Suppressor macrophage (primary cell): ENCODE results near the gene MYO3B.
"Not testable (repeated sequence)": the region's sequence is repeated elsewhere in the genome, so short reads cannot be mapped to it uniquely, and the experiment has no call there.

ENCODE experiments used
- DNase-seq, 4 experiments: peaks; one replicate each; pipeline ENCODE4 v3.0.0-alpha.2; 2020 to 2022

The MYO3B gene

DNA sequence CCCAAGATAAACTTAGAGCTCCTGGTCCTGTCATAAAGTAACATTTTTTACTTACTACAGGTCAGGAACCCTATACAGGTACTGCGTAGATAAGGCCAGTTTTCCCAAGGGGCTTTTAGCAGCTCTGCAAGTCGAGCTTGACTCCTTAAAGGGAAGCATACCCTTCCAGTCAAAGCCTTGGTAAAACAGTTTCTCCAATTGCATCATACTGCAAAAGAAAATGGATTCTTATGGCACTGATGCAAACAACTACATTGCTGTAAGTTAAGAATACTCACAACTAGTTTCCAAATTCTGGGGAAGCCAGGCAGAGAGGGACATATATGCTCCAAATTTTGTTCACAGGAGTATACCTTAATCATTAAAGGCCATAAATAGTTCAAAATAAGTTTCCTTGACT, 31.0 kb downstream of the MYO3B start:
- DNase-seq = no peak

DNA sequence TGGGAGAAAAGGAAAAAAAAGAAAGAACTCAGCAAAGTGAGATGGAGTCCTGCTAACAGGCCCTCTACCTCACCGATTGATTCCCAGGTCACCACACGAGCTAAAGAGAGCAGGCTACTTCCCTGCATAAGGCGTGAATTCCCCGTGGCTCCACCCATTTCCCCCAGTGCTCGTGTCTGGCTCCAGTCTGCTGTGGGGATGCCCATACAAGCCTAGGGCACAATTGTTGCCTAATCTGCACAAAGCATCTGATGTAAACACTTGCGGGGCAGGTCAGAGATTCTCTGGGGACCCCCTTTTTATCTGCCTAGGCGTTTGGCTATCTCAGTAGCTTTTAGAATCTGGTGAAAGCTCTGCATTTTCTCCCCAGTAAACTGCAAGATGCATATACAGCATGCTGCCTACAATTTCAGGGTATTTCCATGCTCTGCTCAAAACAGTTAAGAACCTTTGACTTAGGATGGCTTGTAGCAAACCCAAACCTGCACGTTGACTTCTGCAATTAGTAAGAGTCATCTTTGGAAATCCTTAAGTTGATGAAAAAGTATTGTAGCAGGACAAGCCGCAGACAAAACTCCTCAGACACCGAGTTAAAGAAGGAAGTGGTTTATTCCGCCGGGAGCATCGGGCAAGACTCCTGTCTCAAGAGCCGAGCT, 34.8 kb downstream of the MYO3B start:
- DNase-seq = peak; percentile 1 to 27 (median 11)

DNA sequence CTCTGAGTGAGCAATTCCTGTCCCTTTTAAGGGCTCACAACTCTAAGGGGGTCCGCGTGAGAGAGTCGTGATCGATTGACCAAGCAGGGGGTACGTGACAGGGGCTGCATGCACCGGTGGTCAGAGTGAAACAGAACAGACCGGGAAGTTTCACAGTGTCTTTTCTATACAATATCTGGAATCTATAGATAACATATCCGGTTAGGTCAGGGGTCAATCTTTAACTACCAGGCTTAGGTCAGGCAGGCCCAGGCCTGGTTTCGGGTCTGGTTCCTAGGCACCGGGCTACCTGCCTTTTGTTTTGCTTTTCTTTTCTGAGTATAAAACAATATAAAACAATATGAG, 35.3 kb downstream of the MYO3B start:
- not testable (repeated sequence) for DNase-seq

DNA sequence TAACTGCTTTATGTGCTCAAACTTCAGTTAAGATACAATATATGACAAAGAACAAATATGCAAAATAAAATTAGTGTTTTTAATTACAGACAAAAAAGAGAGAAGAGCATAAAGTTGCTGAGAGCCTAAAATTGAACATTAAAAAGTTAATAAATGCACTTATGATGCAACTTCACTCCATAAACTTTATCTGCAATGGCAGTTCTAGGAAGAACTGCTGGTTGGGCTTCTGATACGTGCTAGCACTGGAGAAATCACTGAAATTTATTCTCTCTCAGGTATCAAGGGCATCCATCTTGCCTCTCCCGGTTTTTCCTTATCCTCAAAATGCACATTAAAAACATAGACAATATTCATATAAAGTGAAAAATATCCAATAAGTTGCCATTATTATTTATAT, 35.7 kb downstream of the MYO3B start:
- DNase-seq = no peak

DNA sequence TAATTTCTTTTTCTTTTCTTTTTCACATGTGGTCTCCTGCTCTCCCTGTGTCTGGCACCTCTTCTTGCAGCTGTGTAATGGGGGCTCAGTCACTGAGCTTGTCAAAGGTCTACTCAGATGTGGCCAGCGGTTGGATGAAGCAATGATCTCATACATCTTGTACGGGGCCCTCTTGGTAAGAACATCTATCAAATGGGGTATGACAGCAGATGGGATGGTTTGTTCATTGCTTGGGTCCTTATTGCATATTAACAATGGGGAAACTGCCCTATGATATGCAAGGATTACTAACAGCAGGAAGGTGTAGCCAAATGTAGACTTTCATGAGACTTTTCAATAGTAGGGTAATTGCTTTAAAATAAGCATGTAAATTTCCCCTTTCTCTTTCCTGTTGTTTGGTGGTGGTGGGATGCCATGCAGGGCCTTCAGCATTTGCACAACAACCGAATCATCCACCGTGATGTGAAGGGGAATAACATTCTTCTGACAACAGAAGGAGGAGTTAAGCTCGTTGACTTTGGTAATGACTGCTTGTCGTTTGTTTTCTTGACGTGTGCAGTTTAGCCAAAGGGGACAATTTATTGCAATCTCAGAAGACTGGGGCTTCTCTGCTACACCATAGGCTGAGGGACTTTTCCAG, 36.5 kb downstream of the MYO3B start:
- DNase-seq = no peak

DNA sequence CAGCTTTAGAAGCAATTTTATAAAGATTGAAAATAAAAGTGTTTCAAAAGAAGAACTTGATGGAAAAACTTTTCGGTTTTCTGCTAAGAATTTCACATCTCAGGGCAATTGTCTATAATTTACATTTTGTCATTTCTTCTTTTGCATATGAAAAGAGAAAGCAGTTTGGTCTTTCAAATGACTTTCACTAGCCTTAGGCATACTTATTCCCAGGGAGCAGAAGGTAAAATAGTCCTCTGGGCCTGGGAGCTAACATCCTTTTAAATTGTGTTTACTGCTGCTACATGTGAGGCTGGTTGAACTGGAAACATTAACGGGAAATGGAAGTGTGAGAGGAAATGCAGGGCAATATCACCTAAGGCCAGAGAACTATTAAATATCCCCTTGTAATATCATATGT, 37.1 kb downstream of the MYO3B start:
- DNase-seq = no peak

DNA sequence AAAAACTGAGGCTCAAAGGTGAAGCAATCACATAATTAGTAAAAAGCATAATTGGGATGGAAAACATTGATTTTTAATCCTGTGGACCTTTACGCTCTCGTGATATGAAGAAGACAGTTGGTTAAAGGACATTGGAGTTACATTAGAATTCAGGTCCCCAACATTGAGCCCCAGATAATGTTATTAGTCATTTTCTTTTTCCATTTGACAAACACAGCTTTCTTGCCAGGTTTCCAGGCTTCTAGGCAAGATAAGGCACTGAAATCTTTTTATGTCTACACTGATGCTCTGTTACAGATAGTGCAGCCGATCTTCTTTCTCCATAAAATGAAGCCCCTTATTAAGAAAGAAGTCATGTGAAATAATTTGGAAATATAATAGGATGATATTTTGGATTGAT, 38.5 kb downstream of the MYO3B start:
- no peak for DNase-seq

DNA sequence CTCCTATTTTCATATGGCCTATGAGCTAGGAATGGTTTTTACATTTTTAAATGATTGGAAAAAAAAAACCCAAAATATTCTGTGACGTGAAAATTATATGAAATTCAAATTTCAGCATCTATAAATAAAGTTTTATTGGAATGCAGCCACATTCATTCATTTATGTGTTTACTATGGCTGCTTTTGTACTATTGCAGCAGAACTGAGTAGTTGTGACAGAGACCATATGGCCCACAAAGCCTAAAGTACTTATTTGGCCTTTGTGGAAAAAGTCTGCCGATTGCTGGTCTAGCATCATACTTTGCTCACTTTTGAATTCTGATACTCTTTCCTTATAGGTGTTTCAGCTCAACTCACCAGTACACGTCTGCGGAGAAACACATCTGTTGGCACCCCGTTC, 39.0 kb downstream of the MYO3B start:
- no peak for DNase-seq

DNA sequence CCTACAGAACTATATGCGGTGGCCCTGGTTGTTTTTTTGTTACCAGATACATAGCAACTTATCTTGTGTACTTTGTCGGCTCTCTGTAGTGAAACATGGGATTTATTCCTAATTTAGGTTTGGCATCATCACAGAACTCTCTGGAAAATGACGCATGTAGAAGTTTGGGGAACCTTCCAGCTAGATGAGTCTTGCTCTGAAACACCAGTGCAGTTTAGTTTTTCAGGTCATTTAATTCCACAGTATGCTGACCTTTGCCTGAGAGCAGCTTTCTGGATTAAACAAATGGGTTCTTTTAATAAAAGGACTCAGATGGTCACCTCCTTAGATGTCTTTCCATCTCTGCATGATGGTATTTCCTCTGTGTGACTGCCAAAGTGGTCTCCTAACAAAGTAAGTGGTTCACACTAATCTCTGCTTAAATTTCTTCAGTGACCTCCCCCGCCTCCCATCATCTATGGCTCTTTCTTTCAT, 39.9 kb downstream of the MYO3B start:
- DNase-seq = no peak

DNA sequence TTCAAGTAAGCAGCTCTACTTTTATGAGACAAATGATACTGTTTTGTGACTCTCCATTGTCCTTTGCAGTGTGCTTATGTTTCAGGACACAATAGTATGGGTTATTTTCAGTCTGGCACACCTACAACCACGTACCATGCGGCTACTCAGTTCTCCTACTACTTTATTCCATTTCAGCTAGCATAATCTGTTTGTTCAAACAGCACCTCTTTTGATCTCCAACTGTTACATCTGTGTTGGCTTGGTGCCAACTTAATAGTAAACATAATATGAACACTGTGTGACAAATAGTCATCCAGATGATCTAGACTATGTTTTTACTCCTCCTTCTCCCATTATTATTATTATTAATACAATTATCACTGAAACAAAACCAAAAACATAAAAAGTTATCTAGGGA, 40.5 kb downstream of the MYO3B start:
- DNase-seq = no peak

DNA sequence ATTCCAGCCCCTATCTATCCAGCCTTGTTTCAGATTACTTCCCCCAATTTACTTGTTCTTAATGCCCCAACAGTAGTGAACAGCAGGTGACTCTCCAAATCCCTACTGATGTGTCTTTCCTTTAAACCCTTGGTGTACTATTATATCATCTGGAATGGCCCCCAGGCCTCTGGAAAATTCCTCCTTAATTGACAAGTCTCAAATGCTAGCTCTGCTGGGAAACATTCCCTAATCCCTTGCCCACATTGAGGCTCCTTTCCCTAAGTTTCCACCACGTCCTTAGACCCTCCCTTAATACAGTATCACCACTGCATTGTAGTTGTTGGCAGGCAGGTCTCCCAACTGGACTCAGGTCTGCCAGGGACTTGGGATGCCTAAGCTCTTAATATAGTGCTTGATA, 41.0 kb downstream of the MYO3B start:
- DNase-seq = no peak

DNA sequence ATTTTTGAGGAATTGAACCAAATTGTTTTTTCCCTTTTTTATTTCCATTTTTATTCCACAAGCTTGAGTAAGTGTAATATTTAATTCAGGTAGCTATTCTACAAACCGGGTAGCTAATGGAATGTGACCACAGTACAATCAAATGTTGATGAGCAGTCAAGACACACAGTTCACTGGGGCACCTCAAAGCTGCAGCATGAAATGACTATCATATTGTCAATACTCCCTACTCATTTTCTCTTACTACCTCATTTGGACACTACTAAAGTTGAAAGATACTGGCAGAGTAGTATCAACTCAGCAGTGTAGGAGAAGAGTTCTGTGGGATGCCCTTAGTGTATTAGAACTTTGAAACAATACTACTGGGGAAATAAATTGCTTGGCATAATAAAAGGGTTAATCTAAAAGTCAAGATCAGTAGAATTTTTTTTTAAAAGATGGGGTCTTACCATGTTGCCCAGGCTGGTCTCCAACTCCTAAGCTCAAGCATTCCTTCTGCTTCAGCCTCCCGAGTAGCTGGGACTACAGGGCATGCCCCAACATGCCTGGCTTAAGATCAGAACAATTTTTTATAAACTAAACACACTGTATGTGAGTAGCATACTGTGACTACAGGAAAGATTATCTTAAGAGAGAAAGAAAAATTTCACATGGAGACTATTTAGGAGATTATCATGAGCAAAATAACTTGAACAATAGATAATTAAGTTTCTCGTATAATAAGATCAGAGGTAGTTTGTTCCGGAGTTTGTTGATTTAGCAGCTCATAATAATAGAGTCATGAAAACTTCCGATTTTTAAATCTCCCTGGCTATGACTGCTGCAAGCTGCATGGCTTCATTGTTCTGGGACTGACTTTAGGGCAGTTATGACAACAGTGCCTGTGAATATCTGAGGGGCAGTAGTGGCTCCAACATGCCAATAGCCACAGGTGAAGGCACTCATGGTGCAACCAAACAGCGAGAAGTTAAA, 43.7 kb downstream of the MYO3B start:
- no peak for DNase-seq

DNA sequence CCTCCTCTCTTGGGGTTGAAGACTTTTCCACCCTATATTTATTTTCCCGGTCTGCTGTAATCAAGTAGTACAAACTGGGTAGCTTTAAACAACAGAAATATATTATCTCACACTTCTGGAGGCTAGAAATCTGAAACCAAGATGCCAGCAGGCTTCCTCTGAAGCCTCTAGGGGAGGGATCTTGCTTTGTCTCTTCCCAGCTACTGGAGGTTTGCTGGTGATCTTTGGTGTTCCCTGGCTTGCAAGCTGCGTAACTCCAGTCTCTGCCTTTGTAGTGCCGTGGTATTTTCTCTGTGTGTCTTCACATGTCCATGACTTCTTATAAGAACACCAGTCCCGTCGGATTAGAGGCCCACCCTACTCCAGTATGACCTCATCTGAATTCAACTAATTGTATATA, 44.4 kb downstream of the MYO3B start:
- DNase-seq = no peak

DNA sequence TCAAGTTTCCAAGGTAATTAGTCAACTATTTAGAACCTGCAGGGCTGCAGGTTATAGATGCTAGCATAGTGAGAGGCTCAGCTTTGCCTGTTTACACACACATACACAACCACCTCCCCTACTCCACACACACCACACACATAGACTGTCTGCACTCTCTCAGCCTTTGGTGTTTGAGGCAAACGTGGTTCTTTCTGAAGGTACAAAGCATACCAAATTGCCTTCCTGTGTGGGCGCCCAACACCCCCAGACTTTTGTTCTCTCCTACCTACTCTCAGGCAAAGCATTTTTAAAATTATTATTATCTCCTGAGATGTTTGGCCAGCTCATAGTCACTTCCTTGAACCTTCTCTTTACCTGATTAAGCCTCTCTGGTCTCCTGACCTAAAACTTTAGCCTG, 44.9 kb downstream of the MYO3B start:
- no peak for DNase-seq

DNA sequence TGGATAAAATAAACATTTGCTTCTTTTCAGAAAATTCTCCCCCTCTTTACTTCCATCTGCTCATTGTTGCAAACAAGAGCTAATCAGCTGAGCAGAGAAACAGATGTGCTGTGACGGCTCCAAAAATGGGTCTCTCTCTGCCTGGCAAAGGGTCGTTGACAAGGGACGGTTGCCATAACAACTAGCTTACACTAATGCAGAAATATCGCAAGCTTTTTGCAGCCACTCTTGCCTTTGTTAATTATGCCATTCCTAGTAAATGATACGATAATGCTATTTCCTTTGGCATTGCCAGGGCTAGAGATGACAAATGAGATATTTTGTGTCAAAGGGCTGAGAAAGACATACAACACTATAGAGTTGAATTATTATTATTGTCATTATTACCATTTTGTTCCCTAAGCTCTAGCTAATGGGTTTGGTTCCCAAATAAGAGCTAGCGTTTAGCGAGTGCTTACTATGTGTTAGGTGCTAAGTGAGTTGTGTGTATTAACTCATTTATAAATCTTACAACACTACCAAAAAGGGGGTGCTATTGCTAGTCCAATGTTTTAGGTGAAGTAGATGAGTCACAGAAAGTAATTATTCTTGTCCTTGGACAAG, 46.8 kb downstream of the MYO3B start:
- DNase-seq = no peak

DNA sequence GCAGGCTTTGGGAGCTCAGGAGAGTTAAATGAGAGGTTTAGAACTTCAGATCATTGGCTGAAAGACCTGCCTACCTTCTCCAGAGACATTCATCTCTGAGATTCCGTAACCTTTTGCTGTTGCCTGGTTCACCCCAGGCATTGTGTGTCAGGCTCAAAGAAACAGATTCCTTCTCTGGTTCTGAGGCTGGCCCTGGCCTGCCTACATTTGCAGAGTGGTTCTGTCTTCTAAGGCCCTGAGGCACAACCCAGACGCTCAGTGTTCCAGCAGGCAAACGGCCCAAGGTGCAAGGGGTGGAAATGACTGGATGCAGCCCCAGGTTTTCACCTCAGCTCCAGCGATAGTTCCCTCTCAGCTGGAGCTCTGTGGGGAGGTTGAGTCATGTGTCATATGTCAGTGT, 48.3 kb downstream of the MYO3B start:
- no peak for DNase-seq

DNA sequence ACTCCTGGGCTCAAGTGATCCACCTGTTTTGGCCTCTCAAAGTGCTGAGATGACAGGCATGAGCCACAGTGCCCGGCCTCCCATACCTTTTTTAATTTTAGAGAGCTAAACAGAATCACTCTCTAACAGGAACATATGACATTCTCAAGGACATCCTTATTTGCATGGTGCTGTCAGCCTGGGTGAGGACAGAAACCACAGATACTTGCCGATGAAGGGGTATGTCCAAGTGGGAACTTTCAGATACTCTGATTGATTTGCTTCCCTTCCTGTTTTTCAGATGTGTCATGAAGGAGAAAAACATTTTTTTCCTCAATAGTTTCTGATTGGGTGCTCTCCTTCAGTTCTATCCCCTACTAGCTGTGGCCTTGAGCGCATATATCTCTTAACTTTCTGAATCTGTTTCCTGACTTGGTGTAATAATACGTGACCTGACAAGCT, 49.6 kb downstream of the MYO3B start:
- DNase-seq = no peak

DNA sequence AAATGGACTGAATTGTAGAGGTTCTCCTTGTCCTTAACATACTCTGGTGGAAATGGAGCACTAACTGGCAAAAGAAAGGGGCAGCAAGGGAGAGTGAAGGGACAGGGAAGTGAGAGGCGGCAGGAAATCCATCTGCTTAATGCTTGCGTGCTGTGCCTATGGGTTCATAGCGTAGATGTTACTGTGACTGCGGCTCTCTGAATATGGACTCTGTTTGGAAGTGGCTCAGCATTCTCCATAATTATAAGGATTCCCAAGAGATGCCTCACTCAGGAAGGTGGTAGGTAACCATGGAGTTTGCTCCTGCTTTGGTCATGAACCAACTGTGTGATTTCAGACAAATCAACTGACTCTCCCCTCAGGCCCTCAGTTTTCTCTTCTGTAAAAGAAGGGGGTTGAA, 50.0 kb downstream of the MYO3B start:
- DNase-seq = no peak

DNA sequence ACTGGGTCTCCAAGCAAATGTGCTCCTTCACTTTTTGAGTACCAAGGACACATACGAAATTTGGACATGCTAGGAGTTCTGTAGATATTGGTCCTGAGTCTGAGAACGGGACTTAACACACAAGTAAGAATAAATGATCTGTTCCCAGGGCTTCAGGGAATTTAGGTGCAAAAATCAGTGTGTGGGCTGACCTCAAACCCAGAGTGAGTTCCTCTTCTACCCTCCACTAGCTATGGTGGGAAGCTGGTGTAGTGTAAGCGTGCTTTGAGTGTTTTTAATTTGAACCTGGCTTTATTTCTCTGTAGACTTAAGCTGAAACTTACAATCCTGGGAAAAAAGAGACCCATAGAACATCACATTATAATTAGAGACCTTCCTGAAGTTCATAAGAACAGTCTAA, 50.5 kb downstream of the MYO3B start:
- DNase-seq = no peak

DNA sequence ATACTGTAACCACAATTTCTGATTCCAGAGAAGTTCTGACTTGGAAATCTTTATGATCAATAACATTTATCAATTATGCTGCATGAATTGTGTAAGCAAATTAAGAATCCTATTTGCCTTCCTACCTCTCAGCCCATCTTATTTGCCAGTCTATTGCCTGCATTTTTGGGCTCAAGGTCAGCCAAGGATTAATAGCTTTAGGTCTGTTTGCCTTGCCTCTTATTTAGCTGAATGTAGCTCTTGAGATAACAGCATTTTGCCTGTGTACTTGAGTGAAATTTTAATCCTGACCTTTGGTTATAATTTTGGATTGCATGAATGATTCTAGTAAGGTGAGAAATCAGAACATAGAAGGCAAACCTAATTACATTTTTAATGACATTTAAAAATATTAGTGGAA, 51.2 kb downstream of the MYO3B start:
- no peak for DNase-seq

DNA sequence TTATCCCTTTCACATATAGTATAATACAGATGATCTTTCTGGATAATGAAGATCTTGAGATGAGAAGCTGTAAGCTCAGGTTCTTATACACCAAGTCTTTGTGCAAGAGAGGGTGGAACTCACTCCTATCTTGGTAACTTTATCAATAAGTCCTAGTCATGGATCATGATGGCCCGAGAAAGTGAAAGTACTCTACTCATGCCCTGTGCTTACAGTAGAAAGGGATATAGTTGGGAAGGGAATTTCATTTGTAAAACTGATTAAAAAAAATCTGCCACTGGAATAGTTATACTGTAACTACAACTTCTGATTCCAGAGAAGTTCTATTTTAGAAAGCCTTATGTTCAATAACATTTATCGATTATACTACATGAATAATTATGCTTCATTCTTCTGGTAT, 51.8 kb downstream of the MYO3B start:
- DNase-seq = no peak

DNA sequence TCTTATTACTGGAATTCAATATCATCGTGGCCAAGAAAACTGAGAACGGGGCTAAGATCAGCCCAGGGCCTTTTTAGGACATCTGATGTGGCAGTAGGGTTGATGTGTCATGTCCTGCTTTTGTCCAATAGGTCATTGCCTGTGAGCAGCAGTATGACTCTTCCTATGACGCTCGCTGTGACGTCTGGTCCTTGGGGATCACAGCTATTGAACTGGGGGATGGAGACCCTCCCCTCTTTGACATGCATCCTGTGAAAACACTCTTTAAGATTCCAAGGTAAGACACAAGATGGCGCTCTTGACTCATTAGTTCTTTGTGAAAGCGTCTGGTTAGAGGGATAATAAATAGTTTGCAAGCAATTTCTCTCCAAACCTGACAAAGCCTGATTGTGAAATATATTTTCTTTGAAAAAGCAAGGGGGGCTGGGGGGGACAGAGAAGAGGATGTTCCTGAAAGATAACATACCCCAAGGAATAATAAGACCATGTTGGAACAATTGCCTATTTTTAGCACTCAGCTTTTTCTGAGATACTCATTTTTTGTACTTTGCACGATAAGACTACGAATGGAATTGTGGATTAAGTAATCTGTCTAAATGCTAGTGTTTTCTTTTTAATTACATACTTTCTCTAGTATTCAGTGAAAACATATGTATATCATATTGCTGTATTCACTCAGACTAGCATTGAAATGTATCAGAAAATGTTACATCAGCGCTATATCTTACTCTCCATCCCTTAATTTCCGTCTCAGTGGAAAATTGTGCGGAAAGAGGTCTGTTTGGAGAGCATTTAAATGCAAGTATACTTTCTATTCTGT, 58.1 kb downstream of the MYO3B start:
- peak; percentile 40 to 62 (median 48) for DNase-seq
